Ramos (cell line): Measurements from ENCODE around the gene VOPP1.

ENCODE experiments used
- in situ Hi-C: fragments of 300-500 bp; cut with MboI; formaldehyde crosslinking; loops from one replicate; pipeline ENCODE4 v1.14.3; 2022; ENCODE audit warnings: low sequenced_read_pairs; ENCODE audit not compliant: unreplicated experiment

The VOPP1 gene

DNA sequence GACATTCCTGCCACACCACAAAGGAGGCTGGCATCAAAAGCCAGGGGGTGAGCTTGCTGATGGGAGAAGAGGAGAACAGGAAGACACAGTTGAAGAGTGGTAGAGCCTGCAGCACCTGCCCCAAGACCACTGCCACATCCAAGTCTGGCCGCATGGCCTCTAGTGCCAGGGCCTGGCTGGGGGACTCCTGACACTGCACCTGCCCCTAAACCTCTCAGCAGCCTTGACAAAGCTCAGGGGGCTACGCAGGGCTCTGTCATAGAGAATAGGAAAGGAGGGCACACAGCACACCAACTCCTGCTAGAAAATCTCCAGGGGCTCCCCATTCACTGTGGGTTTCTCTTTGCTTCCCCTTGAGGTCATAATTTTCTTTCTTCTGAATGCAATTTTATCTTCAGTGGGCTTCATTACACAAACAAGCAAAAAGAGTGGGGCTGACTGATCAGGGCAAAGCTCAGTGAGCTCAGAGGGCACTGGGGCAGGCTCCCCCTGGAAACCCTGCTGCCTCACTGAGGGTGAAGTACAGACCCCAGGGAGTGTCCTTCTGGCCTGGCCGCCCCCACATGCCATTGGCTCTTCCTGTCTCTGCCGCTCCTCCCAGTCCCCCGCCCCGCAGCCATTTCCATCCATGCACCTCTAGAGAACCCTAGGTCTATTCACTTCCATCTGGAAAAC, 37.2 kb downstream of the VOPP1 start:
- in situ Hi-C loops = no loop called here

DNA sequence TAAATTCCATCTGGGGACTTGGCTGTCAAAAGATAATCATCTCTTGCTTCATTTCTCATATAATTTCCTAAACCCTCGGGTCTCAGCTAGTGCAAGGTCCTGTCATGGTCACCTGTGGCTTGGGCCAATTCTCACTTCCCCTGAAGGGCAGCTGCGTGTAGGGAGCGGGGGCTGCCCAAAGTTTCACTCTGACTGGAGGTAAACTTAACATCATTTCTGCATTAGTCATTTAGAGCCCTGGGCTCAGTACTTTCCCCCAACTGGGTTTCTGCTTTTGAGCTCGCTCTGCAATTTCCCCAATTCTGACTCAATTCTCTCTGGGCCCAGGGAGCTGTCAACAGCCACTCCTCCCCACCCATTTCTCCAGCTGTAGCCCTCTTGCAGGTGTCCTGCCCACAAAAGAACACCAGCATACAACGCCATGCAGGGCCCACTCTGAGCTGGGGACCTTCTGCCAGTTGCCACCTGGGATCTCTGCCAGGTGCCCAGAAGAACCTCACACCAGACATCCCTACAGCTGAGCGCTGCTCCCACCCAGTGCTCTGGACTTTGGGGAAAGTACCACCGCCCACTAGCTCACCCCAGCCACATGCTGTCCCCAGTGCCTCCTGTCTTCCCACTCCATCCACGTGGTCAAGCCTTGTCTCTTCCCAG, 37.9 kb downstream of the VOPP1 start:
- in situ Hi-C loops = no loop called here

DNA sequence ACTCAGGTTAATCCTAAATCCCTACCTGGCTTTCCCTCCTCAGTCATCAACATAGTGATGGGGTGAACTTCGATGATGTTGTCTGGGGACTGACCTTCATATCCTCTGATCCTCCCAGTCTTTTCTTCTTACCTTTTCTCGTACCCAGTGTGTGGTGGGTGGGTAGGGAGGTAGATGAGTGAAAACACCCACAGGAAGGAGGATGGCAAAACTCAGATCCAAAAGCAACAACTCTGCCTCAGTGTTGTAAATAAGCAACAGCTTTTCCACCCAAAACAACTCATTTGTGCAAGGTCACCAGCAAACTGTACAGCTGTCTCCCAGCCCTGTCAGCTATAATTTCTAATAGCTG, 38.6 kb downstream of the VOPP1 start:
- in situ Hi-C loops = no loop called here

DNA sequence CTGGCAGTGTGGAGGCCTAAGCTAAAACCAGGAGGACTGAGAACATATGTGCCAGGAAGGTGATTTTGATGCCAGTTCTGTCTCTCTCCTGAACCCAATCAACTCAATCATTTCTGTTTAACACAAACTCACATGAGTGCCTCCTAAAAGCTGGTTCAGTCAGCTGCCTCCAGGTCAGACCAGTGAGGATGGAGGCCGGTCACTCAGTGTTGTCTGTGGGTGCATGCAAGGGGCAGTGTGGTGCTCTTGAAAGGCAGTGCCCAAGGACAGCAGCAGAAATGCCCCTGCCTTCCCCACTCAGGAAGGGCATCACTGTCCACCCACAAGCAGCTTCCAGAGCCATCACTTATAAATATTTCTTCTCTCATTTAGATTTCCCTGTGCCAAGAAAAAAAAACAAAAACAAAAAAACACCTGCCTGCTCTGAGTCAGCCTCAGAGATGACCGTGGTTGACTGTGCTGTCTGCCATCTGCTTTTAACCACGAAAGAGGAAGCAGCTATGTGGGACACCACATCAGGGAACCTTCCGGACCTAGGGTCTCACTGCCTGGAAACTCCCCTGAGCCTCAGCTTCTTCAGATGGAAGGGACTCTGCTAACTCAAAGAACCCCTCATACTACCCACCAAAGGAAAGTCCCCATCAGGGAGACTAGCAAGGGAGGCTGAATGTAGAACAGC, 39.1 kb downstream of the VOPP1 start:
- in situ Hi-C loops = no loop called here

DNA sequence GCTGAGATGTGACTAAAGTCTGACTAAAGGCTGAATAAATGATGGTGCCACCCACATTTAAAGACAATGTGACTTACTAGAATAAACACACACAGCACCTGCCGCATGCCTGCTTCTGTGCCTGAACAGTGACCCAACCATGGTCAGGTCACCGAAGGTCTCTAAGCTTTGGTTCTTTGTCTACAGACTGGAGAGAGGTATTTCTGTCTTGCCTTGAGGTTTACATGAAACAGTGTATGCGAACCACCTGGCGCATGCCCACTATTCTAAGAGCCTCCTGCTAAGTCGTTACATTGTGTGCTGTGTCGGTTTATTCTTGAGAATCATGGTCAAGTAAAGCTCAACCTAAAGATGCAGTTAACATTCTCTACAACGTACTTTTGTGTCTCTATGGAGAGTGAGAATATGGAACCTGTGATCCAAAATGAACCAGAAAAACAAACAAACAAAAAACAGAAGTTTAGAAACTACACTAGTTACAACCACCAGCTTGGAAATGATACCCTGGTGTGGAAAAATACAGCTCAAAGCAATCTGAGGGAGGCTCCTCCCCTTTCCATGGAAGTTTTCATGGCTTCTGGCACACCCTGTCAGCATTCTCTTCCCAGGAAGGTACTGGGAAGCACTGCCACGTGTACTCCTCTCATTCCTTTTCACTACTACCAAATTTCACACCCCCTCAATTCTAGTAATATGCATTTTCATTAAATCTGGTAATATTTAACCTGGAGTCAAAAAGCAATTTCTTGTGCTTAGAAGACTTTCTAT, 40.0 kb downstream of the VOPP1 start:
- in situ Hi-C loops = no loop called here

DNA sequence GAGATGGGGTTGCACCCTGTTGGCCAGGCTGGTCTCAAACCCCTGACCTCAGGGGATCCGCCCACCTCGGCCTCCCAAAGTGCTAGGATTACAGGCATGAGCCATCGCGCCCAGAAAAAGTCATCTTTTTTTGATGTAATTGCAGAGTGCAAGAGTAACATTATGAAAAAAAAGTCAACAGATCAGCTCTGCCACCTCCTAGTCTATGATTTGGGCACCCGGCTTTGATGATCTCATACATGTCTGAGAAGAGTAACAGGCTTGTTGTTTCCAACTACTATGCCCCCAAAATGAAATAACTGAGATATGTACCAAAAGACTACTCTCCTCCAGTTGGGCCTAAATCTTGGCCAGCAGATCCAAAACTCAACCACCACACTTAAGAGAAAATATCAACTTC, 40.8 kb downstream of the VOPP1 start:
- in situ Hi-C loops = no loop called here

DNA sequence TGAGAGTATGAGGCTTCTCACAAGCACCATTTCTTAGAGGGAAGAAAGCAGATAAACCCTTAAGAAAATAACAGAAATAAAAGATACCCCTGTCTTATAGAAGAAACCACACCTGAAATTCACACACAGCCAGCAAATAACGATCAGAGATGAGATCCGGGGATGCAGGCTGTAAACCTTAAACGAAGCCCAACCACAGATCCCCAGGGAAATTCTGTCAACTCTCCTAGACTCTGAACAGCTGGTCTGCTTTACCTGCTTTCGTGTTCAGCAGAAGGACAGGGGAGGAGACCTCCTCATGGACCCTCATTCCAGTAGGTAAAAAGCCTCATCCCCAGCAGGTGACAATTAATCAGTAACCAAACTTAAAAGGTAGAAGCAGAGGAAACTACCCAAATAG, 45.0 kb downstream of the VOPP1 start:
- in situ Hi-C loops = no loop called here

DNA sequence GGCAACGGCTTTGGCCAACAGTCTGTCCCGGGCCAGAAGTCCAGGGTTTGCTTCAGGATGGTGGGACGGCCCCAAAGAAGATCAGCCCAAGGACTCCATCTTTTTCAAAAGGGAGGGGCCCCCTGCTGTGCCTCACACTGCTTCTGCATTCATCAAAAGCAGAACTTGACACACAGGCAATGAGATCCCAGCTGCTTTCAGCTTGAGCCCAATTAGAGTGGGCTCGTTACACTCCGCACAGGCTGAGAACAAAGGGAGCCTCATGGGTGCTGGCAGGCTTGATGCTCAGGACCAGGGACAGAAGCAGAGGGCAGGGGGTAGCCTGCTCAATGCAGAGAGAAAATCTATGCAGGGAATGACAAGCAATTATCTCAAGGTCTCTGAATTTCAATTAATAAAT, 45.5 kb downstream of the VOPP1 start:
- in situ Hi-C loops = no loop called here

DNA sequence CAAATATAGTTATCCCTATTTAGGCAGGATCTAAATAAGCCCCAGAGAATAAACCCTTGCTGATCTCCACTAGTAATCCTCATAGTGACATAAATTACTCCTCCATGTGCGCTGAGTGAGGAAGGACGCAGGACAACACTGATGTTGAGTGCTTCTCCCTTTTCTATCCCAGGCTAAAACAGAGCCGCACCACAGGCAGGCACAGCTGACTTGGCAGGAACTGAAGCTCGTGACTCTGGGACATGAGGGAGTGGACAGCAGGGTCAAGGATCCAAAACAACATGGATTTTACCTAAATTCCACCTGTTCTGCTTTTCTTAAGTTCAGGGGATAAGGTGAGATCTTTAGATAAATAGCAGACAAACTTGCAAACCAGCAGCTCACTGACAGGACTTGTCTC, 46.0 kb downstream of the VOPP1 start:
- in situ Hi-C loops = no loop called here

DNA sequence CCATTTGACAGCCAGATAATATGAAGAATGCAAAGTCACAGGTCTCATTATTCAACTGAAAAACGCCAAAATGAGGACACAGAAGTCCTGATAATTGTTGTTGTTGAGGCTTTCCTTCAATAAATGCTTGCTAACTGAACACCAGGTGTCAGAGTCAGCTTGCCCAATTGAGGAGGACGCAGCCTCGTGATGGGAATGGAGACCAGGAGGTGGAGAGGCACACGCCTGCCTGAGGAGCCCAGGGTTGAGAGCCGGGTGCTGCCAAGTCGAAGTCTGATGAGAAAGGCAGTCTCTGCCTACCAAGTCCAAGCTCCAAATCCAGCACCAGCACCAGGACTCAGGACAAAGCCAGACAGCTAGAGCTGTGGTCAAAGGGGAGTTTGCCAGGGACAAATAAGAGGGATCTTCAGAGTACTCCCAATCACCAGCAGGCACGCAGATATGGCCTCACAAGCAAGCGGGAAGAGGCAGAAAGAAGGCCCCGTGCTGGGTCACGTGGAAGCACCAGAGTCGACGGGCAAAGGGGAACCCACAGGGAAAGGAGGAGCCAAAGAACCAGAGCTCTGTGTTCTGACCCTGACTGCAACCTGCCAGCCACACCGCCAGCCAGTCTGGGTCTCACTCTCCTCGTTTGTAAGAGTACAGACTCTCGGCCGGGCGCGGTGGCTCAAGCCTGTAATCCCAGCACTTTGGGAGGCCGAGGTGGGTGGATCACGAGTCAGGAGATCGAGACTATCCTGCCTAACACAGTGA, 47.6 kb downstream of the VOPP1 start:
- in situ Hi-C loops = no loop called here

DNA sequence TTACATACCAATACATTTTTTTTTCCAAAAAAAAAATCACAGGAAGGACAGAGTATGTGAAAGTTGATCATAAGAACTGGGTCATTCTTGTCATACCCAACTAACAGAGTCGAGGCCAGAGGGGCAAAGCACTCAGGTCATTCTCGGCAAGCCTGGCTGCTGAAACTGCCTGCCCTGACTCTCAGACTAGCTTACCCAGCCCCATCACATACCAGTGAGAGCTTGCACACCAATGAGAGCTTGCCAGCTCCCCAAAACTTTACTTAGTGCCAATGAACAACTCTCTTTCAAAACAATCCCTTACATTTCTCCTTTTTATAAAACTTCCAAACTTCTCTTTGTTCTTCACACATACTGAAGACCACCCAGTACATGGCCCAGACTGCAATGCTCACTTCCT, 48.9 kb downstream of the VOPP1 start:
- in situ Hi-C loops = no loop called here

DNA sequence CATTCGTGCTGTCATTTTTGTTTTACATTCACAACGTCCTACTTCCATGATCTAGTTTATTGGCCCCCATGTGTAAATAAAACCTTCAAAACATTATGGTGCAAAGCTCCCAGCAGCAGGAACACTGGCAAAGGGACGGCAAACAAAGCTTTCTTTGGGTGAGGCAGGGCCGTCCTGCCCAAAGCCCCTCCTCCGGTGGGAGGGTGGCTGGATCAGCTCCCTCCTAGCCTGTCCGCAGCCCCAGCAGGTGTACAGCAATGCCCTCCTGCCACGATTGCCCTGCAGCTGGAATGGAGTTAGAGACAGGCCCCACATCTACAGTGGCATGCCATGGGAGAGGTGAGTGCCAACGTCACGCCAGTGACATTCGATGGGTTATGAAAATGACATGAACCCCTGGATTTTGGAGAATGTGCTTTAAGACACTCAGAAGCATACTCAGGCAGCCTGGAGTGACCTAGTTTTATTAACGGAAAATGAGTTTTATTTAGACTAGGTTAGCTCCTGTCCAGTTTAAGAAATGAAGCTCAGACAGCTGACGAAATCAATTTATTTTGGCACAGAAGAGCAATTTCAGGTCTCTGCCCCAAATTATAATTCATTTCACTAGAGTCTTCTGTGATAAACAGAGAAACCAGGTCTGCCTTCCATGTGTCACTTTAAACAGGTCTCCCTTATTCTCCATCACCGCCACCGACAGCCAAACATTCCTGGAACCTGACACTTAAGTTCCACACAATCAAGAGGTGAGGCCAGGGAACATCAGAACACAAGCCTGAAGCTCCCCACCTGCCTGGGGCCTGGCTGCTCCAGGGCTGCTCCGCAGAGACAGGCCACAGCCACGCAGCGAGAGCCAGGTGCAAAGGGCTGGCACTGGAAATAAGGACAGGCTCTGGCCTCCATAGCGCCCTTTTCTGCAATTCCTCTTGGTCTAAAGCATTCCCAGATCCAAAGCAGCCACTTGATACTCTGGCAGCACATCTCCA, 50.1 kb downstream of the VOPP1 start:
- in situ Hi-C loops = no loop called here

DNA sequence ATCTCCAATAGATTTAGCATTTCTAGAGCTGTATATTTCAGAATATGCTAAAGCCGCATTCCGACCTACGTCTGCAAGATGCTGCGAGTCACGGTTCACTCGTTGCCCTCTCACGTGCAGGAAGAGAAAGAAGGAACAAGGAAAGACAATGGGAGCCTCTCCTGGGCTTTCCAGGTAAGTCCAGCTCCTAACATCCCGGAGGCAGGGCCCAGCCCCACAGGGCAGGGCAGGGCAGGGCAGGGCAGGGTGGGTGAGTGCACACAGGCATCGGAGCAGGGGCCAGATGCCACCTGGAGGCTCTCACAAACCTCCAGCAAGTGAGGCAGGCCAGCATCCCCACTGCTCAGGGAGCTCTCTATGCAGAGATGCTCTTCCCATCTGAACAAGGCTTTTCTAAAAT, 50.8 kb downstream of the VOPP1 start:
- in situ Hi-C loops = no loop called here

DNA sequence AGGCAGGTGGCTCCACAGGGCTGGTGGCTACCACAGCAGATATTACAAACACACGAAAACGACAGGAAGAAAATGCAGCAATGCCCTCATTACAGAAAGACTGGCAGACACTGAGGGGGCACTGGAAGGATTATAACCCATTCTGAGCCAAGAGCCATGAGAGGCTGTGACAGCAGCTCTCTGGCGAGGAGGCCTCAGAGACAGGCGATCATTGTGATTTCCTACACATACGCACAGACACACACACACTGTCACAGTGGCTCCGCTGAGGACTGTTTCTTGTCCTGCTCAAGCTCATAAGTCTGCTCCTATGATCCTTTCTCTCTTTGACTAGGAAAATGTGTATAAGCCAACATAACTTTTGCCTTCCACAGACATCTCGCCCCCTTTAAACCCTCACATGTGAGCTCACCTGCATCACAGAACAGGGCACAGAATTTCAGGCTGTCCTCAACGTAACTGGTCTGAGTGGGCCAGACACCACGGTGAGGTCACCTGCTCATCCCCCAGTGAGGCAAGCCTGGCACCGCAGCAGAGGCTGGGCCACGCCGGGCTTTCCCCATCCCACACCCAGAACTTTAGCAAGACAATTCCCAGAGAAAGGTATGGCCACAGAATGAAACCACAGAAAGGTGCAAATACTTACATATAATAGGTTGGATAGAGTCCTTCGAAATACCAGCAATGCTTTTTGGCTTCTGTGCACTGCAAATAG, 51.7 kb downstream of the VOPP1 start:
- in situ Hi-C loops = no loop called here

DNA sequence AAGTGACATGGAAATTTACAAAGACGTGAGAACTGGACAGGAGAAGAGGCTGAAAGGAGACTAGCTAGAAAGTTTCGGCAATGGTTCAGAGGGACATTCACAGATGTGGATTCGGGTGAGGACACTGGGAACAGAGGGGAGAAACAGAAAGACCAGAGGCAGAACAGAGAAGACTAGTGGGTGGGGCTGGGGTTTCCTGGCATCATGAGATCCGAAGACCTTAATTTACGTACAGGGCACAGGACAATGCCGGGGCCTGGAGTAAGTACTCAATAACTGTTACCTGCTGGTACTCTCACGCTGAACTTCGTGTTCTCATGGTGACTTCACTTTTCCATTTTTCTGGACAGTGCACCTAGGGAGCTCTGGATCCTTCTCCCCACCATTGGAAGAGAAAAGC, 53.5 kb downstream of the VOPP1 start:
- in situ Hi-C loops = no loop called here

DNA sequence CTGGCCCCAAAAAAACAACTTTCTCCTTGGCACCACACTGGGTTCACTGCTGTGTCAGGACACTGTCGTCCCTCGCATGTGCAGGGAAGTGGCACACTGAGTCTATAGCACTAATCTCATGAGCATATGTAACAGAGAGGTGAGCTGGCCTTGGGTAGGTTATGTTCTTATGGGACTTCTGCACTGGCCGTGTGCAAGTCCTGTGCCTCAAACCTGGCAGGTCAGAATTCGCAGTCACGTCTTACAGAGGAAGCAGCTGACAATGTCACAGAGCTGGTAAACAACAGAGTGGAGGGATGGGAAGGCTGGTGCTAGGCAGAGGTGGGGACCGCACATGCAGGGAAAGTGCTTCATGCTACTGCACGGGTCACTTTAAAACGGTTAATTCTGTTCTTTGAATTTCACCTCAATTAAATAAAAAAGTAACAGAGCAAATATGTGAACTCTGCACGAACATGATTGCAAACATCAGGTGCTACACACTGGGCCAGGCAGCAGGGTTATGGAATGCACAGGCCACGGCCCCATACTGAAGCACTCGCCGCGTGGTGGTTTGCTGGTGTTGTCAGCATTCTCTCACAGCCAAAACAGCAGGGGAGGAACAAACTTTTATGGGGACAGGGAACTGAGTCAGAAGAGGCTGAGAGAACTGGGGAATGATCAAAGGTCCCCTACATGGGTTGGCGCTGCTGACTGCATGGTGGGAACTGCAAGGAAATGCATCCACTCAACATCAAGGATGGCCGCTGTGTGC, 54.2 kb downstream of the VOPP1 start:
- in situ Hi-C loops = no loop called here

DNA sequence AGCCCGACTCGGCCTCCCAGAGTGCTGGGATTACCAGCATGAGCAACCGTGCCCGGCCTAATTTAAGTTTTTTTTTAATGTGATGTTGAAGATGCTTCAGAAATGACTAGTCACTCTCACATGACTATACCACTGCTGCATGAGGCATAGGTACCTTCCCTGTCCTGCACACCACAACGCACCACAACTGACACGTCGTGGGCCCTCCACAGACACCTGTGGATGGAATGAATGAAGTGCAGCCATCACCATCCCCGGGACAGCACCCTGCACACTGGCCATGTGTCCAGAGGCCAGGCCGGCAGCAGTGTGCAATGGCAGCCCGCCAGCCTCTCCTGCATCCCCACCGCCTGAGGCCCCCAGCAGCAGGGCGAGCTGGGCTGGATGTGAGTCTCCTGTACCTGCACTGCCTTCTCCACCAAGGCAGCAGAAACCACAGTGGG, 55.1 kb downstream of the VOPP1 start:
- in situ Hi-C loops = no loop called here

DNA sequence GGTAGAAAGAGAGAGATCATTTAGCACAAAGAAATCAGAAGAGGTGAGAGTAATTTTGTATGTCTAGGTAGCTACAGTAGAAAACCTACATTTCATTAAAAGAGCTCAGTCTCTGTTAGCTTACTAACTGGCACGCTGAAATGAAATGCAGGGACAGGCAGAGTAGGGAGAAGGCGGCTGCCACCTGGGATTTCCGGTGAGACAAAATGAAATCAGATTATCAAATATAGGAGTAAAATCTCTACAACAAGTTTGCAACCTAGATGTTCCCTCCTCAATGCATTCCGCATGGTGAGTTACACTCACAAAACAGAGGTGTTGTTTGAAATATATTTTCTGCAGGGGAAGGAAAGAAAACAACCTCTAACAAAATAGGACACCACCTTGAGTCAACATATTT, 55.9 kb downstream of the VOPP1 start:
- in situ Hi-C loops = no loop called here
